SU-DHL-6 (cell line): ENCODE results near the gene SMAP2.
A peak's percentile ranks its signal among the peaks of the same experiment; 100 is the strongest.

ENCODE experiments used
- H2AFZ ChIP-seq: fragments of 200-600 bp; sonication (generic); 2 replicates; pipeline ENCODE4 v1.6.1; 2014; ENCODE audit warnings: low read depth, mild to moderate bottlenecking, moderate library complexity, mixed read lengths, antibody characterized with exemption, low read length; ENCODE audit not compliant: severe bottlenecking
- H3F3A ChIP-seq: fragments of 200-600 bp; shearing (Covaris generic); 2 replicates; pipeline ENCODE4 v1.6.0; 2016; ENCODE audit warnings: antibody characterized with exemption, mild to moderate bottlenecking; ENCODE audit not compliant: insufficient read depth
- H3K27ac ChIP-seq: fragments of 200-600 bp; sonication (generic); 2 replicates; pipeline ENCODE4 v1.5.1; 2016; ENCODE audit warnings: low read depth, mild to moderate bottlenecking, low read length, moderate library complexity, mixed read lengths
- H3K27me3 ChIP-seq: fragments of 200-600 bp; sonication (generic), shearing (Covaris generic); 2 replicates; pipeline ENCODE4 v1.6.0; 2014; ENCODE audit warnings: mild to moderate bottlenecking, low read length
- H3K36me3 ChIP-seq: fragments of 200-600 bp; sonication (generic); 2 replicates; pipeline ENCODE4 v1.6.1; 2014; ENCODE audit warnings: mild to moderate bottlenecking, low read length, mixed read lengths
- H3K4me2 ChIP-seq: fragments of 300-600, 200-600 bp; shearing (Covaris generic), sonication (generic); 2 replicates; pipeline ENCODE4 v1.6.0; 2014; ENCODE audit warnings: low read length, low read depth, mild to moderate bottlenecking; ENCODE audit not compliant: poor library complexity, severe bottlenecking
- H3K4me3 ChIP-seq: fragments of 200-600 bp; sonication (generic); 2 replicates; pipeline ENCODE4 v1.5.1; 2014; ENCODE audit warnings: antibody characterized with exemption, low read length, mild to moderate bottlenecking, mixed read lengths; ENCODE audit not compliant: insufficient read depth, poor library complexity, severe bottlenecking
- H3K79me2 ChIP-seq: fragments of 200-600 bp; sonication (generic); 2 replicates; pipeline ENCODE4 v1.6.1; 2014; ENCODE audit warnings: mild to moderate bottlenecking, low read length, moderate library complexity; ENCODE audit not compliant: insufficient read depth
- H3K9ac ChIP-seq: fragments of 200-600 bp; sonication (generic); 2 replicates; pipeline ENCODE4 v1.7.0; 2014; ENCODE audit warnings: mild to moderate bottlenecking, low read length
- H3K9me2 ChIP-seq: fragments of 200-600 bp; sonication (generic); replicated peaks from 2 replicates; pipeline ENCODE4 v1.6.1; 2014; ENCODE audit warnings: low read length; ENCODE audit not compliant: insufficient read depth
- H3K9me3 ChIP-seq: fragments of 200-600 bp; sonication (generic); 2 replicates; pipeline ENCODE4 v1.6.1; 2014; ENCODE audit warnings: low read length, mixed read lengths; ENCODE audit not compliant: insufficient read depth
- H4K20me1 ChIP-seq: fragments of 200-600 bp; sonication (generic); 2 replicates; pipeline ENCODE4 v1.6.1; 2014; ENCODE audit warnings: low read depth, mild to moderate bottlenecking, antibody characterized with exemption, low read length, moderate library complexity, mixed read lengths
- EZH2phosphoT487 ChIP-seq: fragments of 200-600 bp; sonication (generic), shearing (Covaris generic); conservative IDR thresholded peaks from 2 replicates; pipeline ENCODE4 v1.6.1; 2018; ENCODE audit warnings: mild to moderate bottlenecking, antibody characterized with exemption, low read length, moderate library complexity, mixed read lengths
- TF ChIP-seq, protein P1 (sequence below): fragments of 200-600 bp; sonication (generic); IDR thresholded peaks from one replicate; pipeline ENCODE4 v1.5.1; 2017; ENCODE audit warnings: antibody characterized with exemption, mild to moderate bottlenecking, low read length, moderate library complexity; ENCODE audit not compliant: insufficient read depth, poor library complexity, severe bottlenecking

Gene SMAP2

GRCh38 chr1:40438391-40439015 is 65.0 kb downstream of the SMAP2 start:
- no peaks in the 10 kb centered on the region for H3K9me3 ChIP-seq
- H3K9me2 ChIP-seq = no peaks in the 10 kb centered on the region
- H3K9ac ChIP-seq = no peak overlapping the region
- H3F3A ChIP-seq = no peaks in the 10 kb centered on the region
- no peaks in the 10 kb centered on the region for H3K79me2 ChIP-seq
- no peak overlapping the region for H3K4me3 ChIP-seq
- TF ChIP-seq, protein P1, sequence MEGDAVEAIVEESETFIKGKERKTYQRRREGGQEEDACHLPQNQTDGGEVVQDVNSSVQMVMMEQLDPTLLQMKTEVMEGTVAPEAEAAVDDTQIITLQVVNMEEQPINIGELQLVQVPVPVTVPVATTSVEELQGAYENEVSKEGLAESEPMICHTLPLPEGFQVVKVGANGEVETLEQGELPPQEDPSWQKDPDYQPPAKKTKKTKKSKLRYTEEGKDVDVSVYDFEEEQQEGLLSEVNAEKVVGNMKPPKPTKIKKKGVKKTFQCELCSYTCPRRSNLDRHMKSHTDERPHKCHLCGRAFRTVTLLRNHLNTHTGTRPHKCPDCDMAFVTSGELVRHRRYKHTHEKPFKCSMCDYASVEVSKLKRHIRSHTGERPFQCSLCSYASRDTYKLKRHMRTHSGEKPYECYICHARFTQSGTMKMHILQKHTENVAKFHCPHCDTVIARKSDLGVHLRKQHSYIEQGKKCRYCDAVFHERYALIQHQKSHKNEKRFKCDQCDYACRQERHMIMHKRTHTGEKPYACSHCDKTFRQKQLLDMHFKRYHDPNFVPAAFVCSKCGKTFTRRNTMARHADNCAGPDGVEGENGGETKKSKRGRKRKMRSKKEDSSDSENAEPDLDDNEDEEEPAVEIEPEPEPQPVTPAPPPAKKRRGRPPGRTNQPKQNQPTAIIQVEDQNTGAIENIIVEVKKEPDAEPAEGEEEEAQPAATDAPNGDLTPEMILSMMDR = peak; percentile 67
- no peak for TF ChIP-seq EZH2phosphoT487
- H3K36me3 ChIP-seq = no peaks in the 10 kb centered on the region
- no peak overlapping the region for H3K4me2 ChIP-seq
- no peaks in the 10 kb centered on the region for H4K20me1 ChIP-seq
- no peaks in the 10 kb centered on the region for H3K27me3 ChIP-seq
- no peak overlapping the region for H2AFZ ChIP-seq
- H3K27ac ChIP-seq = no peak overlapping the region

- Histone ChIP-seq H3K79me2 (no peaks in the 10 kb centered on the region), H3F3A (no peaks in the 10 kb centered on the region), H3K4me2 (no peak overlapping the region), H3K9ac (no peak overlapping the region), H3K36me3 (no peaks in the 10 kb centered on the region), H3K9me2 (no peaks in the 10 kb centered on the region), H3K4me3 (no peak overlapping the region), H3K27me3 (no peaks in the 10 kb centered on the region), H4K20me1 (no peaks in the 10 kb centered on the region), H2AFZ (no peak overlapping the region), H3K9me3 (no peaks in the 10 kb centered on the region), H3K27ac (no peak overlapping the region)
- no peak for TF ChIP-seq EZH2phosphoT487
- TF ChIP-seq, protein P1 = no peak
Measured at GRCh38 chr1:40439247-40439646, 65.7 kb downstream of the SMAP2 start.

DNA sequence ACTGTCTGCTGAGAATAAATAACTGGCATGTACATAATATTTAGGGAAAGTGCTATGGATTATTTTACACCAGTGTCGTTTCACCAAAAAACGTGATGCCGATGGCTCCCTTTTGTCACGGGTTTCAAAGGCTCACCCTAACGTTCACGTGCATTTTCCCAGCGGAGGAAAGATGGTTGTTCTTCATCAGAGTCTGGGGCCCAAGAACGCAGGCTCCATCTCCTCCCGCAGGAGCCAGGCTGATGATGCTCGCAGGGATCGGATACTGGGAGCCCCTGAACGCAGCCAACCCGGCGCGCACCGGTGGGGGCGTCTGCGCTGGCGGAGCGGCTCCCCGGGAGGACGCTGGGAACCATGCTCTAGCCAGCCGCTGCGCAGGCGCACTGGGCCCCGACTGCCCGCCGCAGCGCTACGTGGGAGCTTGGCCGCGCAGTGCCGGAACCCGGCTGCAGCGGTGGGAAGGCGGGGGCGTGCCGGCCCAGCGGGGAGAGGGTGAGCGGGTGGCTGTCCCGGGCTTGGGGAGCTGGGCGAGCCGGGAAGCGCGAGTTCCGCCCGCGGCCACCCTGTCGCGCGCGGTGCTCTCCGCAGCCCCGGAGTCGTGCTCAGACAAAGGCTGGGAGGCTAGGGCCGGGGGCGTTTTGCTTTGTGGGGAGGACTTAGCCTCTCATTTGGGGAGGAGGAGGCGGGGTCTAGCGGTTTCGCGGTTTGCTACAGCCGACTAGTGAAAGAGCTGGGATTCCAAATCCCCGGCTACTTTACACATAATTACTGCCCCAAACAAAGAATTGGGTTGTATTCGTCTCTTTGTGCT is 76.4 kb downstream of the SMAP2 start, which contains the start of gene ZFP69B:
Gene ZFP69B, plus strand, starts transcription at position 793 of the 811 bp plus-strand sequence. CDS start 486 bp downstream, outside the sequence.
- H3K9ac ChIP-seq = peak within 1 kb of the TSS; percentile 74
- no peaks in the 10 kb centered on the region for H3K27me3 ChIP-seq
- peak within 1 kb of the TSS; percentile 97 for H2AFZ ChIP-seq
- H3F3A ChIP-seq = no peaks in the 10 kb centered on the region; the same call in 1 of the 2 replicates
- H3K9me3 ChIP-seq = peaks cover 15% of the 10 kb centered on the region; the same call in 1 of the 2 replicates
- TF ChIP-seq EZH2phosphoT487 = no peak
- H3K4me3 ChIP-seq = peak within 1 kb of the TSS; percentile 68
- H3K36me3 ChIP-seq = peaks cover 13% of the 10 kb centered on the region
- H3K79me2 ChIP-seq = peaks cover 14% of the 10 kb centered on the region; the same call in 1 of the 2 replicates
- peak within 1 kb of the TSS; percentile 81 for H3K4me2 ChIP-seq
- H3K27ac ChIP-seq = peak within 1 kb of the TSS; percentile 79
- no peaks in the 10 kb centered on the region for H3K9me2 ChIP-seq
- no peaks in the 10 kb centered on the region for H4K20me1 ChIP-seq
